Psoas muscle (tissue), 8 donors: ENCODE data around the gene ZNF524. TPM values are rescaled to one million over a fixed set of nuclear protein-coding genes. Genes with fewer than 3 reads are reported as not detected.

Source experiments
- ATAC-seq, 4 donors: fragments of 200-7000 bp; cut with Tn5 transposase; one replicate each; pipeline ENCODE4 v1.9.1; 2020; ENCODE audit warnings: moderate library complexity in 3 of 4, mild to moderate bottlenecking in 2 of 4
- DNase-seq, 2 donors: peaks; one replicate each; pipeline ENCODE4 v3.0.0-alpha.2; 2020
- H3K27ac ChIP-seq: fragments of 200-600 bp; one replicate; pipeline ENCODE4 v1.8.0; 2022
- H3K27me3 ChIP-seq, 3 donors: fragments of 200-600 bp in 1 of 3; one replicate each; pipeline versions ENCODE4 v1.6.1 to v1.8.0; 2013 to 2022; ENCODE audit warnings: low read length in 2 of 3, mild to moderate bottlenecking in 2 of 3, moderate library complexity in 1 of 3; ENCODE audit not compliant: insufficient read depth in 3 of 3
- H3K36me3 ChIP-seq, 2 donors: fragments of 200-600 bp in 1 of 2; one replicate each; pipeline versions ENCODE4 v1.6.1 to v1.8.0; 2013 to 2022; ENCODE audit warnings: low read depth in 1 of 2, mild to moderate bottlenecking in 1 of 2, moderate library complexity in 1 of 2; ENCODE audit not compliant: insufficient read depth in 1 of 2
- H3K4me1 ChIP-seq: fragments of 200-600 bp; one replicate; pipeline ENCODE4 v1.8.0; 2022
- H3K4me3 ChIP-seq: fragments of 200-600 bp; one replicate; pipeline ENCODE4 v1.8.0; 2022; ENCODE audit warnings: mild to moderate bottlenecking
- H3K9me3 ChIP-seq: fragments of 200-600 bp; one replicate; pipeline ENCODE4 v1.8.0; 2022
- WGBS, 3 donors: extraction: QIAGEN DNeasy Blood & Tissue Kit; methylation state at CpG; one replicate each; pipeline versions ENCODE4 v1.1.6 to v1.1.7; 2013; 5-methylcytosine and 5-hydroxymethylcytosine counted together
- intact Hi-C, 2 donors: fragments of 100-400 bp; cut with DNase I; formaldehyde crosslinking; loops; one replicate each; pipeline versions ENCODE4 v1.11.0 to v1.14.2; 2022
- polyA plus RNA-seq, 3 donors: library from polyadenylated mRNA; stranded (reverse); fragments of 200-250 nt; gene quantifications; one replicate each; pipeline ENCODE4 v1.2.3, GENCODE V29; 2013
- total RNA-seq, 4 donors: library from RNA; stranded (reverse); fragmentation: NEBNext Ultra II Directional in 2 of 4; extraction: Animal tissue kit (Norgen Biotek cat#: 25700) in 2 of 4; gene quantifications; one replicate each; pipeline versions ENCODE4 v1.2.1 to v1.2.4, GENCODE V29; 2021 to 2023
- TF ChIP-seq, protein P1 (sequence below): fragments of 200-600 bp; IDR thresholded peaks from one replicate; pipeline ENCODE4 v1.8.0; 2022; ENCODE audit warnings: antibody characterized with exemption
- donor health status: healthy with polysubstance abuse.
- donor health status: DM: no; HTN: no; CAD: no; lungs with moderate emphysema.
- donor health status: Bipolar disorder and iron deficiency.
- donor health status: healthy.
- donor health status: DM: yes; HTN: yes; CAD: no.
- donor health status: DM: no; HTN: no; CAD: no.
- donor health status: DM: no; HTN: no; CAD: no.
- donor health status: DM: yes; HTN: yes; CAD: no.

Gene ZNF524
- total and polyA plus RNA-seq, 7 donors, result 21.4 to 52.5 (median 32.0) TPM

DNA sequence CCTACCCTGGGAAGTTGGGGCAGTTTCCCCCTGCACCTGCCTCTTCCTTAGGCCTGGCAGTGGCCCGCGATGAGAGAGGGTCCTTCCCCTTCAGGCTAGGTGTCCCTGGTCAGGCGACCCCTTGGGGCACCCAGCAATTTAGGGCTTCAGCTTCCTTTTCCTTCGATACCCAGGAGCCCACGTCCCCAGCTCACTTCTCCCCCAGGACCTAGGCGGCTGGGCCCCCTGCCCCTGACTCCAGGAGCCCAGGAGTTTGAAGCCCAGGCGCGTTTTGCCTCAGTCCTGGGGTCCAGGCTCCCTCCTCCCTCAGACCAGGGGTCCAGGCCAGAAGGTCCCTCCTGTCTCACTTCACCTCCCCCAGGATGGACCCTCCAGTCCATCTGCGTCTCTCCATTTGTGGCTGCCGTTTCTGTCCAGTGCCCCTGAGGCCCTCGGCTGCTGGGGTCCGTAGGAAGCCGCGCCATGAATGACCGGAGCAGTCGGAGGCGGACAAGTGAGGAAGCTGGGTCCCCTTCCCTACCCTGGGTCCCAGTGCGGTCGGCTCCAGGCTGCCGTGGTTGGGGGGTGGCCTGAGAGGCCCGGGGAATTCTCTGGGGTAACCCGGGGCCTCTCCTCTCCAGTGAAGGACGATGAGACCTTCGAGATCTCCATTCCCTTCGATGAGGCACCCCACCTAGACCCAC, 48.6 kb downstream of the ZNF524 start:
- DNase-seq (no peak), ATAC-seq (no peak)
- Histone ChIP-seq H3K9me3 (no peaks in the 10 kb centered on the region), H3K27ac (peak overlapping the region; percentile 80), H3K36me3 (peaks cover 0 to 22% of the 10 kb centered on the region in 2 donors), H3K4me3 (peak overlapping the region; percentile 94), H3K4me1 (peaks cover 30% of the 10 kb centered on the region), H3K27me3 (no peaks in the 10 kb centered on the region)
- intact Hi-C loops, result no loop called here
- WGBS, 3 donors, result 26 to 34% (median 32%) methylated on average over 24 to 25 of the region's 25 CpGs
- TF ChIP-seq, protein P1, sequence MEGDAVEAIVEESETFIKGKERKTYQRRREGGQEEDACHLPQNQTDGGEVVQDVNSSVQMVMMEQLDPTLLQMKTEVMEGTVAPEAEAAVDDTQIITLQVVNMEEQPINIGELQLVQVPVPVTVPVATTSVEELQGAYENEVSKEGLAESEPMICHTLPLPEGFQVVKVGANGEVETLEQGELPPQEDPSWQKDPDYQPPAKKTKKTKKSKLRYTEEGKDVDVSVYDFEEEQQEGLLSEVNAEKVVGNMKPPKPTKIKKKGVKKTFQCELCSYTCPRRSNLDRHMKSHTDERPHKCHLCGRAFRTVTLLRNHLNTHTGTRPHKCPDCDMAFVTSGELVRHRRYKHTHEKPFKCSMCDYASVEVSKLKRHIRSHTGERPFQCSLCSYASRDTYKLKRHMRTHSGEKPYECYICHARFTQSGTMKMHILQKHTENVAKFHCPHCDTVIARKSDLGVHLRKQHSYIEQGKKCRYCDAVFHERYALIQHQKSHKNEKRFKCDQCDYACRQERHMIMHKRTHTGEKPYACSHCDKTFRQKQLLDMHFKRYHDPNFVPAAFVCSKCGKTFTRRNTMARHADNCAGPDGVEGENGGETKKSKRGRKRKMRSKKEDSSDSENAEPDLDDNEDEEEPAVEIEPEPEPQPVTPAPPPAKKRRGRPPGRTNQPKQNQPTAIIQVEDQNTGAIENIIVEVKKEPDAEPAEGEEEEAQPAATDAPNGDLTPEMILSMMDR, result no peak

DNA sequence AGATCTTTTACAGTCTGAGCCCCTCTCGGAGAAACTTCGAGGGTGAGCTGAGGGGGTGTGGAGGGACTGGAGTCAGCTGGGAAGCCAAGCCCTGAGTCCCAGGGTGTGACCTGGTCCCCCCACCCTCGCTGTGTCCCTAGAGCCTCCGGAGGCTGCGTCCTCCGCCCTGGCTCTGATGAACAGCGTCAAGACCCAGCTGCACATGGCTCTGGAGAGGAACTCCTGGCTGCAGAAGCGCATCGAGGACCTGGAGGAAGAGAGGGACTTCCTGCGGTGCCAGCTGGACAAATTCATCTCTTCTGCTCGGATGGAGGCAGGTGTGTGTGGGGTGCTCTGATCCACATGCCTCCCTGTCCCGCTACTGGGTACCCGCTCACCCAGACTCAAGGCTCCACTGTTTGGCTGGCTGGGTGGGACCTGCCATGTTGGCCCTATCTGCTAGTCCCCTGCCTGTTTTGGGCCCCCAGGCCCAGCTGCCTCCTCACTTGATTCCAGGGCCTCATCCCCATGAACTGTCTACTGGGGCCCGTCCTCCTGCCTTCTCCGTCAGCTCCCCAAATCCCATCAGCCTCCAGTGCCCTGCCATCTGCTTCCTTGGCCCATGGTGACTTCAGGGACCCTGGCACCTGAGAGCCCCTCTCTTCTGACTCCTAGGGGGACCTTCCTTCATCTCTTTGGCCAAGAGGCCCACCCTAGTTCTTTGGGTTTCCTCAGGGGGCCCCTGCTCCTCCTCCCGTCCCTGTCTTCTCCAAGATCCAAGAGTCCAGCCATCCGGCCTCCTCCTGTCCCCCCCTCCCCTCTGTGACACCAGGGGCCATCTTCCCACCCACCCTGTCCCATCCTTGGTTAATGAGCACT, 49.4 kb downstream of the ZNF524 start:
- no peaks in the 10 kb centered on the region for H3K27me3 ChIP-seq
- peak overlapping the region; percentile 94 for H3K4me3 ChIP-seq
- TF ChIP-seq, protein P1, result no peak
- peak in 1 of 2 donors; percentile 49 for DNase-seq
- peaks cover 0 to 22% of the 10 kb centered on the region in 2 donors for H3K36me3 ChIP-seq
- ATAC-seq, result no peak
- 69 to 76% (median 75%) methylated on average over 17 of the region's 17 CpGs for WGBS, 3 donors
- no peaks in the 10 kb centered on the region for H3K9me3 ChIP-seq
- H3K4me1 ChIP-seq, result peaks cover 25% of the 10 kb centered on the region
- H3K27ac ChIP-seq, result peak overlapping the region; percentile 80
- intact Hi-C loops, result loop anchor here in 1 of 2 donors (10.0 kb wide), 1 partner anchor 265 kb away; the partner anchor contains the start of genes RPL28 and TMEM238

DNA sequence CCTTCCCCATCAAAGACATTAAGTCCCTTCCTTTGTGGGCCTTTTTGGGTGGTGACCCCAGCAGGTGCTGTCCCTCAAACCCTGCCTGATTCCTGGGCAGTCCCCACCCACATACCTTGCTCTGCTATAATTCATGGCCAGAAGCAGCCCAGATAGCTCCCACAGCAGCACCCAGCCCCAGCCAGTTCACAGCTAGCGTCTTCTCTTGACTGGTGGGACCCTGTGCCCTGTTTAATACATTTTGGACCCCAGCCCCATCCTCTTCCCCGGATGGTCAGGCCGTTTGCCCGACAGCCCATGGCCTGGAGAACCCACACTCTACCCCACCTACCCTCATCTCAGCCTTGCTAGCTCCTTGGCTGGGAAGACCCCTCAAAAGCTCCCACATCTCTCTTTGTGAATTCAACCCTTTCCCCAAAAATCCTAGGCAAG, 50.1 kb downstream of the ZNF524 start:
- Histone ChIP-seq H3K4me1 (peaks cover 22% of the 10 kb centered on the region), H3K27me3 (no peaks in the 10 kb centered on the region), H3K9me3 (no peaks in the 10 kb centered on the region), H3K36me3 (peaks cover 0 to 16% of the 10 kb centered on the region in 2 donors), H3K4me3 (no peak overlapping the region), H3K27ac (no peak overlapping the region)
- WGBS, 3 donors, result 79 to 96% (median 80%) methylated on average over 4 of the region's 4 CpGs
- intact Hi-C loops, result loop anchor here in 1 of 2 donors (10.0 kb wide), 1 partner anchor 265 kb away; the partner anchor contains the start of genes RPL28 and TMEM238
- DNase-seq, result peak in 1 of 2 donors; percentile 36
- ATAC-seq, result no peak
- TF ChIP-seq, protein P1, result no peak

DNA sequence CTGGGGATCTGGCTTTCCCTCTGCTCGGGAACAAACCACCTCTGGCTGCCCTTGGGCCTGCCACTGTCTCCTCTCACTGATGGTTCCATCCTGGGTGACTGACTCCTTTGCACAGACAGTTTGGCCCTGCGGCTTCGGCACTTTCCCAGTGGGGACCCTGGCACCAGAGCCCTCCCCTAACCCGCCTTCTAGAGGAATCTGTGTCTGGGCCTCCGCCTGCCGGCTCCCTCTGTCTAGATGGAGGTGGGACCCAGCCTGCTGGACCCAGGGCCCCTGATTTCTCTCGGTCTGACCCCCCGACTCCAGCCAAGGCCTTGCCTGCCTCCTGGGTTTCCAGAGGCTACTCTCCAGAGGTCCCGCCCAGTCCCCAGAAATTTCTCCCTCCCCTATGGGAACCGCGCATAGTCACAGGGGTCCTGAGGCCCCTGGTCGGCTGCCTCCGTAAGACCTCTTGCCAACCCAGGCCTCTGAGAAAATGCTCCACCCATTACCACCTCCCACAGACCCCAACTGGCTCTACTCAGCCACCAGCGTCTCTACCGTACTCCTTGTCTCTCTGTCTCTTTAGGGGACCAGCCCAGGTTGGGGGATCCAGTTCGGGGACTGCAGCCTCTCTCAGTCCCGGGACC, 50.6 kb downstream of the ZNF524 start:
- TF ChIP-seq, protein P1, result no peak
- 87 to 93% (median 87%) methylated on average over 17 of the region's 17 CpGs for WGBS, 3 donors
- peaks cover 22% of the 10 kb centered on the region for H3K4me1 ChIP-seq
- H3K4me3 ChIP-seq, result no peak overlapping the region
- intact Hi-C loops, result loop anchor here in 1 of 2 donors (10.0 kb wide), 1 partner anchor 266 kb away; the partner anchor contains the start of genes RPL28 and TMEM238
- H3K36me3 ChIP-seq, result peaks cover 0 to 10% of the 10 kb centered on the region in 2 donors
- H3K9me3 ChIP-seq, result no peaks in the 10 kb centered on the region
- ATAC-seq (no peak), DNase-seq (peak in 1 of 2 donors; percentile 44)
- no peak overlapping the region for H3K27ac ChIP-seq
- no peaks in the 10 kb centered on the region for H3K27me3 ChIP-seq
